ENCODE measurements around the gene SLC34A3. TPM values are rescaled to one million over a fixed set of nuclear protein-coding genes. Genes with fewer than 3 reads are reported as not detected.

The SLC34A3 gene
- total RNA-seq, 1 experiment from 2014 or later, result 2.5 TPM

- POLR2A ChIA-PET (ENCODE audit: unreplicated experiment), result no interaction called here
- H3K4me3 ChIP-seq, result no peak overlapping the region
- TF ChIP-seq CTCF (conservative IDR thresholded peaks at IDR 0.05) (no peak), EZH2 (IDR thresholded peaks at IDR 0.05; ENCODE audit: low read depth) (no peak)
- BruUV-seq (replicated peaks), result no TSS peak
- intact Hi-C loops (cut with micrococcal nuclease; ENCODE audit: unreplicated experiment), result no loop called here
- CTCF ChIA-PET, result interaction anchor here (0.7 kb wide), 1 partner anchor 108 kb away, joined by 4 read pairs; no protein-coding TSS in a partner anchor
- no peak overlapping the region for H3K27ac ChIP-seq
- peaks cover 19% of the 10 kb centered on the region for H3K4me1 ChIP-seq (replicated peaks; ENCODE audit: insufficient read depth)
- H3K36me3 ChIP-seq (ENCODE audit: low read depth), result no peaks in the 10 kb centered on the region
- DNase-seq, result no peak
- H4K20me1 ChIP-seq (ENCODE audit: insufficient read depth), result no peaks in the 10 kb centered on the region; the same call in 1 of the 2 replicates
- H3K9me2 ChIP-seq (ENCODE audit: insufficient read depth), result no peaks in the 10 kb centered on the region
- H2AFZ ChIP-seq, result no peak overlapping the region
- no peaks in the 10 kb centered on the region for H3K27me3 ChIP-seq (ENCODE audit: insufficient read depth, low read depth)
- H3K79me2 ChIP-seq (ENCODE audit: low read depth), result peaks cover 21% of the 10 kb centered on the region
- no peak overlapping the region for H3K4me2 ChIP-seq
- H3F3A ChIP-seq (ENCODE audit: insufficient read depth, low read depth), result no peaks in the 10 kb centered on the region
- H3K9me3 ChIP-seq (ENCODE audit: insufficient read depth, low read depth), result no peaks in the 10 kb centered on the region
Observed at GRCh38 chr9:137234055-137234697, 3.5 kb downstream of the SLC34A3 start.

GRCh38 chr9:137234758-137235423, 4.2 kb downstream of the SLC34A3 start:
- H4K20me1 ChIP-seq (ENCODE audit: insufficient read depth), result no peaks in the 10 kb centered on the region; the same call in 1 of the 2 replicates
- intact Hi-C loops (cut with micrococcal nuclease; ENCODE audit: unreplicated experiment), result no loop called here
- H3K4me2 ChIP-seq, result no peak overlapping the region
- TF ChIP-seq EZH2 (IDR thresholded peaks at IDR 0.05; ENCODE audit: low read depth) (no peak), CTCF (conservative IDR thresholded peaks at IDR 0.05) (no peak)
- peaks cover 25% of the 10 kb centered on the region for H3K4me1 ChIP-seq (replicated peaks; ENCODE audit: insufficient read depth)
- no peaks in the 10 kb centered on the region for H3K9me3 ChIP-seq (ENCODE audit: insufficient read depth, low read depth)
- H3K79me2 ChIP-seq (ENCODE audit: low read depth), result peaks cover 28% of the 10 kb centered on the region
- H2AFZ ChIP-seq, result no peak overlapping the region
- H3K4me3 ChIP-seq, result no peak overlapping the region
- POLR2A ChIA-PET (ENCODE audit: unreplicated experiment), result no interaction called here
- no peak overlapping the region for H3K27ac ChIP-seq
- H3K27me3 ChIP-seq (ENCODE audit: insufficient read depth, low read depth), result no peaks in the 10 kb centered on the region
- no peaks in the 10 kb centered on the region for H3K9me2 ChIP-seq (ENCODE audit: insufficient read depth)
- CTCF ChIA-PET, result interaction anchor here (0.7 kb wide), 1 partner anchor 109 kb away, joined by 4 read pairs; no protein-coding TSS in a partner anchor
- DNase-seq, result no peak
- peaks cover 2% of the 10 kb centered on the region for H3F3A ChIP-seq (ENCODE audit: insufficient read depth, low read depth)
- H3K36me3 ChIP-seq (ENCODE audit: low read depth), result no peaks in the 10 kb centered on the region
- BruUV-seq (replicated peaks), result no TSS peak

- Histone ChIP-seq H3K27ac (no peak overlapping the region), H3K27me3 (ENCODE audit: insufficient read depth, low read depth) (no peaks in the 10 kb centered on the region), H3K9me3 (ENCODE audit: insufficient read depth, low read depth) (no peaks in the 10 kb centered on the region), H3K9me2 (ENCODE audit: insufficient read depth) (no peaks in the 10 kb centered on the region), H2AFZ (no peak overlapping the region), H3K36me3 (ENCODE audit: low read depth) (no peaks in the 10 kb centered on the region), H3F3A (ENCODE audit: insufficient read depth, low read depth) (peaks cover 8% of the 10 kb centered on the region), H3K4me1 (replicated peaks; ENCODE audit: insufficient read depth) (peaks cover 25% of the 10 kb centered on the region), H4K20me1 (ENCODE audit: insufficient read depth) (no peaks in the 10 kb centered on the region; the same call in 1 of the 2 replicates), H3K4me3 (no peak overlapping the region), H3K79me2 (ENCODE audit: low read depth) (peaks cover 30% of the 10 kb centered on the region), H3K4me2 (no peak overlapping the region)
- CTCF ChIA-PET, result interaction anchor here (0.6 to 1.8 kb wide), 7 partner anchors 21 to 189 kb away, joined by 3 to 10 read pairs (median 6); partner anchors contain the start of gene TOR4A
- DNase-seq, result no peak
- no peak for TF ChIP-seq EZH2 (IDR thresholded peaks at IDR 0.05; ENCODE audit: low read depth)
- TF ChIP-seq CTCF (conservative IDR thresholded peaks at IDR 0.05), result no peak
- BruUV-seq (replicated peaks), result no TSS peak
- POLR2A ChIA-PET (ENCODE audit: unreplicated experiment), result interaction anchor here (0.6 to 0.8 kb wide), 2 partner anchors 12 to 106 kb away, joined by 3 to 7 read pairs; no protein-coding TSS in a partner anchor
- intact Hi-C loops (cut with micrococcal nuclease; ENCODE audit: unreplicated experiment), result no loop called here
Observed at GRCh38 chr9:137235424-137236237, 4.9 kb downstream of the SLC34A3 start.

Measured in PC-9 (cell line).